SK-N-SH (cell line): ENCODE data around the gene CCL15.
"Not testable (repeated sequence)": the region's sequence is repeated elsewhere in the genome, so short reads cannot be mapped to it uniquely, and the experiment has no call there.

Experiments used
- CTCF ChIP-seq: fragments of 200-600 bp; sonication (generic); IDR thresholded peaks from 2 replicates; pipeline ENCODE4 v1.6.1; 2017; ENCODE audit warnings: antibody characterized with exemption, mild to moderate bottlenecking, moderate library complexity
- EP300 ChIP-seq, 2 experiments: IDR thresholded peaks; 2 replicates each; pipeline versions ENCODE4 v1.4.0 to v1.6.1; 2012; ENCODE audit warnings: borderline replicate concordance in 1 of 2, low read depth in 1 of 2, low read length in 1 of 2
- POLR2AphosphoS5 ChIP-seq: IDR thresholded peaks from 2 replicates; pipeline ENCODE4 v1.6.1; 2012; ENCODE audit warnings: low read depth, low read length
- RCOR1 ChIP-seq: fragments of 150-350 bp; IDR thresholded peaks from 2 replicates; pipeline ENCODE4 v1.6.1; 2017; ENCODE audit warnings: antibody characterized with exemption, low read length
- REST ChIP-seq: IDR thresholded peaks from 2 replicates; pipeline ENCODE4 v1.6.1; 2012; ENCODE audit warnings: mild to moderate bottlenecking, low read depth, low read length, moderate library complexity
- SMC3 ChIP-seq: IDR thresholded peaks from 2 replicates; pipeline ENCODE4 v1.6.1; 2012; ENCODE audit warnings: low read depth, low read length, improper control_type of control experiment
- TEAD4 ChIP-seq: IDR thresholded peaks from 2 replicates; pipeline ENCODE4 v1.4.0; 2012; ENCODE audit warnings: mild to moderate bottlenecking, borderline replicate concordance; ENCODE audit not compliant: insufficient read depth
- USF1 ChIP-seq: IDR thresholded peaks from 2 replicates; pipeline ENCODE4 v1.4.0; 2012; ENCODE audit warnings: low read depth, borderline replicate concordance

DNA sequence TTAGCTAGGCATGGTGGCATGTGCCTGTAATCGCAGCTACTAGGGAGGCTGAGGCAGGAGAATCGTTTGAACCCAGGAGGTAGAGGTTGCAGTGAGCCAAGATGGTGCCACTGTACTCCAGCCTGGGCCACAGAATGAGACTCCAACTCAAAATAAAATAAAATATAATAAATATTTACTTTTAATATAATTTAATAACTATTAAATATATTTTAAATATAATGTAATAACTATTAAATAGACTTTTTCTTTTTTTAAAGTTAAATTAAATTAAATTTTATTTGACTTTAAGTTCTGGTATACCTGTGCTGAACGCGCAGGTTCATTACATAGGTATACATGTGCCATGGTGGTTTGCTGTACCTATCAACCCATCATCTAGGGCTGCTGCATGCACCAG is 14.5 kb upstream of the CCL15 start:
- not testable (repeated sequence) for TF ChIP-seq TEAD4; RCOR1; CTCF; REST; SMC3; POLR2AphosphoS5; USF1; EP300 (IDR thresholded peaks at IDR 0.05; ENCODE audit: borderline replicate concordance in 1 of 2, low read depth in 1 of 2, low read length in 1 of 2)
